NCI-H146 treated with DMSO at 0.1 percent for 48 hours (cell line): ENCODE data around the gene SLC35G1.

Experiments used
- DNase-seq: peaks from one replicate; lab custom pipeline; 2025; ENCODE audit not compliant: unreplicated experiment; lab: John Stamatoyannopoulos, UW

The SLC35G1 gene

GRCh38 chr10:93875032-93875358, 18.8 kb upstream of the SLC35G1 start:
- no peak for DNase-seq

- DNase-seq = no peak
Observed at GRCh38 chr10:93876381-93876780, 17.4 kb upstream of the SLC35G1 start.

- DNase-seq = no peak
Observed at GRCh38 chr10:93879273-93879672, 14.5 kb upstream of the SLC35G1 start.

- DNase-seq = no peak
Observed at GRCh38 chr10:93894516-93895378, 969 bp downstream of the SLC35G1 start.

- DNase-seq = no peak
Observed at GRCh38 chr10:93897070-93897780, 3.4 kb downstream of the SLC35G1 start.

GRCh38 chr10:93899109-93899508, 5.3 kb downstream of the SLC35G1 start:
- DNase-seq = no peak

- no peak for DNase-seq
Observed at GRCh38 chr10:93903051-93903450, 9.3 kb downstream of the SLC35G1 start.

- DNase-seq = no peak
Observed at GRCh38 chr10:93904901-93905300, 11.1 kb downstream of the SLC35G1 start.

- DNase-seq = no peak
Observed at GRCh38 chr10:93907059-93907458, 13.3 kb downstream of the SLC35G1 start.

- DNase-seq = no peak
Observed at GRCh38 chr10:93911866-93912265, 18.1 kb downstream of the SLC35G1 start.

- DNase-seq = no peak
Observed at GRCh38 chr10:93912444-93912843, 18.7 kb downstream of the SLC35G1 start.

- DNase-seq = no peak
Observed at GRCh38 chr10:93913706-93914105, 19.9 kb downstream of the SLC35G1 start.

- DNase-seq = no peak
Observed at GRCh38 chr10:93915598-93915997, 21.8 kb downstream of the SLC35G1 start.

- peak; percentile 51 for DNase-seq
Observed at GRCh38 chr10:93916257-93917063, 22.7 kb downstream of the SLC35G1 start.

GRCh38 chr10:93917064-93917391, 23.2 kb downstream of the SLC35G1 start:
- DNase-seq = no peak

- no peak for DNase-seq
Observed at GRCh38 chr10:93917821-93918220, 24.0 kb downstream of the SLC35G1 start.

GRCh38 chr10:93921338-93921737, 27.6 kb downstream of the SLC35G1 start:
- DNase-seq = no peak

- no peak for DNase-seq
Observed at GRCh38 chr10:93926613-93927012, 32.8 kb downstream of the SLC35G1 start.

- no peak for DNase-seq
Observed at GRCh38 chr10:93938140-93938539, 44.4 kb downstream of the SLC35G1 start.

GRCh38 chr10:93940881-93941280, 47.1 kb downstream of the SLC35G1 start:
- DNase-seq = no peak

- no peak for DNase-seq
Observed at GRCh38 chr10:93941606-93942005, 47.8 kb downstream of the SLC35G1 start.

GRCh38 chr10:93945819-93946218, 52.0 kb downstream of the SLC35G1 start:
- no peak for DNase-seq
